ENCODE data around the gene TBC1D22B.

TBC1D22B gene

DNA sequence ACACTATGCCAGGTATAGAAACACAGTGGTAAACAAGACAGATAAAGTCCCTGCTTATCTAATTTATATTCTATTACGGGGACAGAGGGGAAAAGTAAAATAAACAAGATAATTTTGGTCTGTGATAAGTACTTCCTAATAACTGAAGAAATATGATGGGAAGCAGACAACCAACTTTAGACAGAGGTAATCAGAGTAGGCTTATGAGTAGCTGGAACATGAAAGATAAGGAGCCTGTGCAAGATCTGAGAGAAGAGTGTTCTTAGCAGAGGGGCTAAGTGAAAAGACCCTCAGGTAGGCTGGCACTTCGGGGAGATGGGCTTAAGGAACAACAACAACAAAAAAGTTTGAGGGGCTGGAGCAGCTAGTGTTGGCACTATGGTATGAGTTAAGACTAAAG, 100.3 kb downstream of the TBC1D22B start:
- no peak for DNase-seq

DNA sequence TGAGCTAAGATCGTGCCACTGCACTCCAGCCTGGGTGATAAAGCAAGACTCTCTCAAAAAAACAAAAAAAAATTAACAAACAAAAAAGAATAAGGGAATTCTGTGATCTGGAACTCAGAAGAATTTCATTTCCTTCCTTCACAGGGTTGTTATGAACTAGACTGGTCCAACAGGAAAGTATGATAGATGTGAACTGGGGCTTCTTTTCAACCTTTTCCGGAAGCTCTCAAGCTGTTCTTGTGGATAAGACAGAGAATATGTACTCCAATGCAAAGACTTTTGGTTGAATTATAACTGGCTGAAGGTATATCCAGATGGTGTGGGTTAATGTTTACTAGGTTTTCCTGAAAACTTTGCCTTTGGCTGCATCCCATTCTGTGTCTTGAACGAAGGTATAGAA, 101.5 kb downstream of the TBC1D22B start:
- DNase-seq = no peak

DNA sequence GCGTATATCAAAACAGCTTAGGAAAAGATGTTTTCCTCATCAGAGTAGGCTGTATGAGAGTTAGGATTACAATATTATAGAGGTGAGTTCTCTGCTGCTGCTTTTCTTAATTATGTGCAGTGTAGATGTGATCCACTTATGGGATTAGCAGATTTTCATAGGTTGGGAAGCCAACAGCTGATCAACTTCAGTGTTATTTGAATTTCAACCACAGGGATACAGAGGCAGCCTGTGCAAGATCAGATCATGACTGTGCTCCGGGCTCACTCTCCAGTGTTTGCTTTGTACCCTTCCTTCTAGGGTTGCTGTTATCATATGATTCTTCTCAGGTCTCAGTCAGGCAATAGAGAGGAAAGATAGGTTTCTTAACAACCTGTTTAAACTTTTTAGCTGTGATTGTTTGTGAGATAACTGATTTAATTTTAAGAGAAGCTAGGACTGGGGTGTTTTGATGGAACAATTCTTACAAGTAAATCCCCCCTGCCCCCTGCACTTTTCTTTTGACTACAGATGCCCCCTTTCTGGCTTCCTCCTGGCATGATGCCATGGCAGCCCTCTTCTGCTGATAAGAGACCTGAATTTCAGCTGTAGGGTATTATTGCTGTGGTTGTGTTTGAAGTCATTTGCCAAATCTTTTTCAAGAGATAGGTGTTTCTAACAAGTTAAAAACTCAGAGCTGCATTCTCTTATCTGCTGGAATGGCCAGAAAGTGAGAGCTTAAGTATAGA, 104.7 kb downstream of the TBC1D22B start:
- no peak for DNase-seq

DNA sequence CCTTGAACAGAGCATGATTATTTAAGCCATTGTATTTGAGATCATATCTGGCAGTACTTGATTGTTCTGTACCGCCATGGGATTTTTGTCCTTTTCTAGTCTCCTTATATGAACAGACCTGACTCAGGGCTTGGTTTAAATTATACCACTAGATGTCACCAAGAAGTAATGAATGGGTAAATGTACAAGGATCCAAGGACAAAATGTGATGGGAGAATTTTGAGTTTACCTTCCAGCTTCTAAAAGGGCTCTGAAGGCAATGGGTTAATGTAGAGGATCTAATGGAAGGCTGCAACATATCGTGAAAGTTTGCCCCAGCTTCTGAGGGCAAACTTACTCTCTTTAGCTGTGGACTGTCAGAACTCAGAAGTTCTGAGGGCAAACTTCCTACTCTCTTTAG, 108.2 kb downstream of the TBC1D22B start:
- no peak for DNase-seq

DNA sequence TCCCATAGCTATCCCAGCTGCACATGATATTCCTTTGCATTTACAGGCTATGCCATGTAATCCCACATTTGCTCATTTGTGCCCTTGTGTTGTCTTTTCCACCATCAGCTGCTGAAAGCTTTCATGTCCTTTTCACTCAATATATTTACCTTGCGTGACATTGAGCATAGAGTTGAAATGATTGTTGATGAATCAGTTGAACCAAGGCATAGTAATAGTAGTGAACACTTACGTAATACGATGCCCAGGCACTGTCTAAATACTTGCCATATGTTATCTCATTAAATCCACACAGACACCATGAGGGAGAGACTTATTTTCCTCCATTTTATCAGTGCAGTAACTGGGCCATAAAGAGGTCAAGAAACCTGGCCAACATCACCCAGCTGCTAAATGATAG, 109.3 kb downstream of the TBC1D22B start:
- no peak for DNase-seq

DNA sequence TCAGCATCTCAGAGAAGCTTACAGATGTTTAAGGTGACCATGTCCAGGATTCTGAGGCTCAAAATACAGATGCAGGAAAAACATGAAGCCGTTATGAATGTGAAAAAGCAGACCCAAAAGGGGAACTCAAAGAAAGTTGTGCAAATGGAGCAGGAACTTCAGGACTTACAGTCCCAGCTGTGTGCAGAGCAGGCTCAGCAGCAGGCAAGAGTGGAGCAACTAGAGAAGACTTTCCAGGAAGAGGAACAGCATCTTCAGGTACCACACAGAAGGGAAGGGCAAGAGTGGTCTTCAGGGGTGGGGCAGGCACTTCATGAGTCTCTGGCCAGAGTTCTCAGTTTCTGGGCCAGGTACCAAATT, 111.4 kb downstream of the TBC1D22B start:
- DNase-seq = peak; percentile 26 to 38 (median 29)

DNA sequence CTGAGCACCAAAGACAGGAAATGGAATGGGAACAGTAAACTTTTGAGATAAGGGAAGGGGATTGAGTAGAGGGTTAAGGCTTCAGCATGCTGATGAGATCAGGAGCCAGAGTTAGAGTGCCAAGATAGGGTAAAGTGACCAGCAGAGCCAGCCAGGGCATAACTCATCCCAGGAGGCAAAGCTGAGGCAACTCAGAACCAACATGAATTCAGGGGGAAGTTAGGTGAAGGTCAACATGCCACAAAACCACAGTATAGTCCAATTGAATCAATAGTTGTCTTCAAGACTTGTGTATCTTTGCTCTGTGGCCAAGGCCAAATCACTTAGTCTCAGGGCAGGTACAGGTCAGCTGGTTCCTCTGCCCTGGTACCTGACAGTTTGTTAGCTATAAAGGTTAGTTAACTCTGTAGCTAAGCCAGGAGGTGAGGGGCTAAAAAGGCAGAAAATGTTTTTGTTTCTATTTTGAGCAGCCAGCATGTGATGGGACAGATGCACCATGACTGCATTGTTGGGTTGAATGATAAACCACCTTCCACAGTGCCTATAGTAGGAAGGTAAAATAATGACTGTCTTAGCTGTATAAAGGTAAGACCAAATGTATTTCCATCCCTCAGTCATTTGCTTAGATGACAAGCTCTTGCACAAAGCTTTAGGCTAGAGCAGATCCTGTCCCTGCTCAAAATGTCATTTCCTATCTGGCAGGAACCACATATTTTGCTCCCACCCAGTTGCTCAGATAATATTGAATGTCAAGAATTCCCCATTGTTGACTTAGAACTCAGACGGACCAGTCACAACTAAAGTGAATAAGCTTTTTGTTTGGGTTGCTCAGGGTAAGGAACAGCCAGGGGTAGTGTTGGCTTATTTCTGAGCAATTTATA, 112.0 kb downstream of the TBC1D22B start:
- no peak for DNase-seq

DNA sequence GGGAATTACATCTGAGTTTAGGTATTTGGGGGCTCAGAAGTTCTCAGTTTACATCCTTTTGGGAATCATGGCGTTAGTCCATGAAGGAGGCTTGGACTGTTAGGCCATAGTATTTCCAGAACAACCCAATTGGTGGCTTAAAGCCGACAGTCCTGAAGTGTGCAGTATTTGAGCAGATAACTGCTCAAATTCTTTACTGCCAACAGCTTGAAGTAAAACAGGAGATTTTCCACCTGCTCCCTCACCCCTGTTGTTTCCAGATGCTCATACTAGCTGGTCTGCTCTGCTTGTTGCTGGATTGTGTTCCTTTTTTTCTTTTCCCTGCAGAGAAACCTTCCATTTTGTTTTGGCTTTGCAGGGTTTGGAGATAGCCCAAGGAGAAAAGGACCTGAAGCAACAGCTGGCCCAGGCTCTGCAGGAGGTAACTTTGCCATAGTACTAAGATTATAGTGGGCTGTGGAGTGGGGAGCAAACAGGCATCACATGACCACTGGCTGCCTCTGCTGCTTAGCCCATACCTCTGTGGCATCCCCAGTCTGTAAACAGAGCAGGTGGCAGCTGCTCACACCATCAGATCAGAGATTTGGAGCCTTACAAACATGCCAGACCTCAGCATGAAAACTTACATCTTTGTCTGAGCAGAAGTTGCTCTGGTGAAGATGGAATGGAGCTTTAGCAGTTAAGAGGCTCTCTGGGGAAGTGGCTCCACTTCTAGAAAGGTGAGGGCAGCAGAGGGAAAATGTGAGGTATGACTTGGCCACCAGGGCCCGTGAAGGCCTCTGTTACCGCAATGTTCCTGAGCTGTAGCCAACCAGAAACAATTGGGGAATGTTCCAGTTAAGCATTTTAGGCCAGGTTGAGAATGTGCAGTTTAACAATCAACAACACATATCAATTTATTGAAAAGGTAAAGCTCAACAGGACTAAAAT, 113.8 kb downstream of the TBC1D22B start:
- DNase-seq = no peak

DNA sequence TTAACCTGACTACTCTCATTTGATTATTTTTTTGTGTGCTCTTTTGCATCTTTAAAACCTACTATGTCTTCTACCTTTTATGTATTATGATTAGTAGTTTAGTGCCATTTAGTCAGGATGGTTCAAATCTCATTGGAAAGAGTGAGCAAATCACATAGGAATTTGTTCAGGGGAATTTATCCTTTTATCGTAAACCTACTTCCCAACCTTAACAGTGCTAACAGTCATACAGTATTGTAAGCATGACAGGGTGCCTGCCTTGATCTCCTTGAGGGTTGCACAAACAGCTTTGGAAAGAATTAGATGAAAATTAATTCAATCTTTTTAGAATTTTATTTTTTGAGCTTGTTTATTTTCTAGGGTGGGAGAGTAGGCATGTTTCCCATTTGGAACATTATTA, 114.5 kb downstream of the TBC1D22B start:
- DNase-seq = no peak

DNA sequence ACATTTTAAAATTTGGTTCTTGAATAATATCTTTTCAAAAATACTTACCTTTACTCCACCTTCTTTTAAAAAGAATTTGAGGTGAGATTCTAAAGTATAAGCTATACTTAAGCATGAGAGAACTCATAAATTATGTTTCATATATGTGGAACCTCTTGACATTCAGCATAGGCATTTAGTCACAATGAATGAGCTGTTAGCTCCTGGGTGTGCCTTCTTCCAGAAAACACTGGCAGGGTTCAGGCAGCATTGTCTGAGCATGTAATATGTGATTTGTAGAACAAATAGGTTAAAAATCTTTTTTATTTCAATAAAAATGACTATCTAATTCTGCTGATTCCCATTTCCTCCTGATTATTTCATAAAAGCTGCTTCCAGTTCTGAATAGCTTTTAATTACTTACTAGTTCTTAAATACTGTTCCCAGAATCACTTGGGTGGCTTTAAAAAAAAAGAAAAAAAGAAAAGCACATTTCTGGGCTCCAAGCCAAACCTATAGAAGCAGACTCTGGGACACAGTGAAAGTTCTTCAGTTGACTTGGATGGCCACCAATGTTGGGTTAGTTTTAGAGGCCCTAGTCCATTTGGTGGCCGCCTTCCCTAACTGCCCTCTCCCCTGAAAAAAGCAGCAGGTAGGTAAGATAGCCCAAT, 116.4 kb downstream of the TBC1D22B start:
- DNase-seq = no peak

DNA sequence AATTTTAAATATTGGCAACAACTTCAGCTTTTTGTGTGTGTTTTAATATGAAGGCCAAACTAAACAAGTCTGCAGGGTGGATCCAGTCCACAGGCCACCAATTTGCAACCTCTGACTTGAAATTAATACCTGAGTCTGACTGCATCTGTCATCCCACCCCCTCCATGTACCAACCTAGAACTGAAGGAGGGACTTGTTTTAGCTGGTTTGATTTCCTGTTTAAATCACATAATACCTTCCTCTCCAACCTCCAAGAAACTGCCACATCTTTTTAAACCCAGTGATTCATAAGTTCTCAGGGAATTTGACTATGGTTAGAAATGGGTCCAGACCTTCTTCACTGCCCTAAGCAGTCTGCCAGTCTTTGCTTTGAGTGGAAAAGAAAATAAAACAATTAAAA, 117.8 kb downstream of the TBC1D22B start:
- no peak for DNase-seq

DNA sequence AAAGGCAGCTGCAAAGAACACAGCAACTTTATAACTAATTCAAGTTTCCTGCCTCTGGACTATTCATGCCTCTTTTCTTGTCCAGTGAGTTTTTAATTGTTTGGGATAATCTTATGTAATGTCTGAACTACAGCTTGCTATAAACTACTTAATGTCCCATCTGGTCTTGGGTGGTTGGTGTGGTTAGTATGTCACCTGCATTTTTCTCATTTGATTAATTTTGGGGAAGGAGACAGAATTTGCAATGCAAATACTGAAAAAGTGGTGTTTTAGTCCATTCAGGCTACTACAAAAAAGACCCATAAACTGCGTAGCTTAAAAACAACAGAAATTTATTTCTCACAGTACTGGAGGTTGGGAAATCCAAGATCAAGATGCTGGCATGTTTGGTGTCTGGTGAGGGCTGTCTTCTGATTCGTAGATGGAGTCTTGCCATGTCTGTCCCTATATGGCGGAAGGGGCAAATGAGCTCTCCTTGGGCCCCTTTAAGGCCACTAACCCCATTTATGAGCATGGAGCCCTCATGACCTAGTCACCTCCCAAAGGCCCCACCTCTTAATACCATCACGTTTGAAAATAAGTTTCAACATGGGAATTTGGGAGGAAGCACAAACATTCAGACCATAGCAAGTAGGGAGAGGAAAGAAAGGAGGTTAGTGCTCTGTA, 118.6 kb downstream of the TBC1D22B start:
- no peak for DNase-seq

DNA sequence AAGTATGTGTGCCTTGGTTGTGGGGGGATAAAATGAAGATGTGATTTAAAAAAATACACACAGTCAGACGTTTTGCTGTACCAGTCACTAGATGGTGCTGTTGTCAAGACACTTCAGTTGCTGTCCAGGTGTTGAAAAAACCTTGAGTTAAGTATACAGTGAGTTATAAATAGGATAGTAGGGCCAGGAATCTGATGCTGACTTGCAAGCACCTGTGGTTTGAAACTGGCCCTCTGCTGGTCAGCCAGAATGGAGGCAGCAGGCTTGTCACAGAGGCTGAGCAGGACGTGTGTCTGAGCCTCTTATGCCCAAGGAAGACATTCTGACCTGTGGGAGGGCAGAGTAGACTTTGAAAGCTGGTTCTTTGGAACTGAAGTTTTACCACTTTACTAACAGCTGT, 124.0 kb downstream of the TBC1D22B start:
- DNase-seq = peak; percentile 24 to 47 (median 38)

Data from suppressor macrophage treated with lipopolysaccharide for 1 hour (primary cell).